GM23338 (cell line): Measurements from ENCODE around the gene GOSR1. TPM values are rescaled to one million over a fixed set of nuclear protein-coding genes. Genes with fewer than 3 reads are reported as not detected.
"Not testable (repeated sequence)": the region's sequence is repeated elsewhere in the genome, so short reads cannot be mapped to it uniquely, and the experiment has no call there.

Source experiments
- ATAC-seq: fragments of 200-7000 bp; cut with Tn5 transposase; 3 replicates; pipeline ENCODE4 v1.9.1; 2020
- DNase-seq: peaks from one replicate; pipeline ENCODE4 v3.0.0-alpha.2; 2015; ENCODE audit warnings: low spot score
- H2AFZ ChIP-seq: fragments of 200-600 bp; sonication (generic); 2 replicates; pipeline ENCODE4 v1.8.0; 2016; ENCODE audit warnings: antibody characterized with exemption, mild to moderate bottlenecking, moderate library complexity
- H3F3A ChIP-seq: fragments of 200-600 bp; sonication (generic); replicated peaks from 2 replicates; pipeline ENCODE4 v1.8.0; 2017; ENCODE audit warnings: antibody characterized with exemption, mixed run types, low read depth
- H3K27ac ChIP-seq: fragments of 200-600 bp; sonication (generic); 2 replicates; pipeline ENCODE4 v1.6.1; 2016; ENCODE audit warnings: low read depth
- H3K27me3 ChIP-seq: fragments of 200-600 bp; sonication (generic); 2 replicates; pipeline ENCODE4 v1.8.0; 2016; ENCODE audit warnings: mild to moderate bottlenecking, mixed run types, moderate library complexity; ENCODE audit not compliant: insufficient read depth
- H3K36me3 ChIP-seq: fragments of 200-600 bp; sonication (generic); 2 replicates; pipeline ENCODE4 v1.8.0; 2016; ENCODE audit warnings: mild to moderate bottlenecking; ENCODE audit not compliant: insufficient read depth
- H3K4me1 ChIP-seq: fragments of 200-600 bp; sonication (generic); 2 replicates; pipeline ENCODE4 v1.8.0; 2016; ENCODE audit warnings: mild to moderate bottlenecking, moderate library complexity; ENCODE audit not compliant: insufficient read depth
- H3K4me2 ChIP-seq: fragments of 200-600 bp; sonication (generic); 2 replicates; pipeline ENCODE4 v1.7.1; 2017; ENCODE audit warnings: mixed run types
- H3K4me3 ChIP-seq: fragments of 200-600 bp; sonication (generic); 2 replicates; pipeline ENCODE4 v1.6.1; 2016; ENCODE audit warnings: mixed run types
- H3K79me2 ChIP-seq: fragments of 200-600 bp; sonication (generic); replicated peaks from 2 replicates; pipeline ENCODE4 v1.8.0; 2017; ENCODE audit warnings: mild to moderate bottlenecking; ENCODE audit not compliant: insufficient read depth
- H3K9me2 ChIP-seq: fragments of 200-600 bp; sonication (generic); 2 replicates; pipeline ENCODE4 v1.8.0; 2017; ENCODE audit not compliant: insufficient read depth
- H4K20me1 ChIP-seq: fragments of 200-600 bp; sonication (generic); replicated peaks from 2 replicates; pipeline ENCODE4 v1.8.0; 2017; ENCODE audit warnings: mild to moderate bottlenecking; ENCODE audit not compliant: insufficient read depth
- H3K27ac Mint-ChIP-seq: 2 replicates; pipeline ENCODE4 v1.8.0; 2020; ENCODE audit warnings: inconsistent platforms, mild to moderate bottlenecking, moderate library complexity, mixed read lengths
- H3K27me3 Mint-ChIP-seq: 3 replicates; pipeline ENCODE4 v1.8.0; 2022; ENCODE audit warnings: low read depth, mild to moderate bottlenecking, moderate library complexity, mixed read lengths, inconsistent platforms; ENCODE audit not compliant: insufficient read depth, poor library complexity
- H3K36me3 Mint-ChIP-seq: 3 replicates; pipeline ENCODE4 v1.8.0; 2021; ENCODE audit warnings: low read depth, mild to moderate bottlenecking, inconsistent platforms, moderate library complexity, mixed read lengths
- H3K4me1 Mint-ChIP-seq: 3 replicates; pipeline ENCODE4 v1.8.0; 2020; ENCODE audit warnings: mild to moderate bottlenecking, inconsistent platforms, mixed read lengths
- H3K4me3 Mint-ChIP-seq: 3 replicates; pipeline ENCODE4 v1.8.0; 2021; ENCODE audit warnings: moderate library complexity, mild to moderate bottlenecking, inconsistent platforms, mixed read lengths
- H3K9me3 Mint-ChIP-seq: 3 replicates; pipeline ENCODE4 v1.8.0; 2020; ENCODE audit warnings: moderate library complexity, mild to moderate bottlenecking, inconsistent platforms, mixed read lengths
- CREB1 ChIP-seq: fragments of 250-450 bp; sonication (Bioruptor Pico); IDR thresholded peaks from 2 replicates; pipeline ENCODE4 v1.5.0; 2020; ENCODE audit warnings: low read depth, mild to moderate bottlenecking, moderate library complexity
- JUNB ChIP-seq: IDR thresholded peaks from one replicate; pipeline ENCODE4 v1.6.1; 2016; ENCODE audit warnings: antibody characterized with exemption; ENCODE audit not compliant: unreplicated experiment
- POLR2AphosphoS5 ChIP-seq: IDR thresholded peaks from 2 replicates; pipeline ENCODE4 v1.6.1; 2016; ENCODE audit warnings: antibody characterized with exemption, low read depth
- STAT1 ChIP-seq: IDR thresholded peaks from one replicate; pipeline ENCODE4 v1.6.1; 2016; ENCODE audit warnings: antibody characterized with exemption; ENCODE audit not compliant: unreplicated experiment
- ZNF331 ChIP-seq: fragments of 250-450 bp; sonication (Bioruptor Pico); IDR thresholded peaks from 2 replicates; pipeline ENCODE4 v1.5.0; 2020; ENCODE audit warnings: low read depth, mild to moderate bottlenecking, moderate library complexity
- polyA plus RNA-seq: library from polyadenylated mRNA; unstranded; fragments of >200 nt; fragmentation: Nextera tagmentation; extraction: Ambion mirVana; gene quantifications from 2 replicates; pipeline ENCODE4 v1.2.1, GENCODE V29; 2016
- total RNA-seq: library from RNA; depleted of rRNA; stranded (reverse); fragments of >200 nt; shearing (Covaris generic); gene quantifications from 2 replicates; pipeline ENCODE4 v1.2.3, GENCODE V29; 2014
- TF ChIP-seq, protein P1 (sequence below), 2 experiments: fragments of 200-600 bp in 1 of 2; sonication (generic) in 1 of 2; conservative IDR thresholded peaks; 2 replicates each; pipeline versions ENCODE4 v1.5.1 to v1.6.1; 2016 to 2017; ENCODE audit warnings: antibody characterized with exemption in 2 of 2, low read depth in 2 of 2, mild to moderate bottlenecking in 2 of 2, moderate library complexity in 1 of 2
- TF ChIP-seq, protein P2 (sequence below): IDR thresholded peaks from one replicate; pipeline ENCODE4 v1.6.1; 2018; ENCODE audit warnings: antibody characterized with exemption; ENCODE audit not compliant: unreplicated experiment
- TF ChIP-seq, protein P3 (sequence below): IDR thresholded peaks from 2 replicates; pipeline ENCODE4 v1.6.1; 2016; ENCODE audit warnings: antibody characterized with exemption

GOSR1 gene
- total and polyA plus RNA-seq, 2 experiments from 2014 or later, result 33.4 to 74.1 TPM

DNA sequence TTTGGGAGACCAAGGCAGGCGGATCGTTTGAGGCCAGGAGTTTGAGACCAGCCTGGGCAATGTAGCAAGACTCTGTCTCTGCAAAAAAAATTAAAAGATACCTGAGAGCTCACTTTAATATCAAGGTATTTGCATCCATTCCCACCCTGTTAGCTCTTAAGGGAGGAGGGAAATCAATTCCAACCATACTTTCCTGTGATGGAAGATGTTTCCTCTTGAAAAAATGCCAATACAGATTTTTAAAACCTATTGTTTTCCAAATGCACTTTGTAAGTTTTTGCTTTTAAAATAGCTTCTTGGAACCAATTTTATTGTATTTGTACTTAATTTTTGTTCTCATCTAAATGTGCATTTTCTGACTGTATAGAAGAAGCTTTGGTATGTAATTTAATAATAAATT, 49.2 kb downstream of the GOSR1 start (continued):
- TF ChIP-seq, protein P1, sequence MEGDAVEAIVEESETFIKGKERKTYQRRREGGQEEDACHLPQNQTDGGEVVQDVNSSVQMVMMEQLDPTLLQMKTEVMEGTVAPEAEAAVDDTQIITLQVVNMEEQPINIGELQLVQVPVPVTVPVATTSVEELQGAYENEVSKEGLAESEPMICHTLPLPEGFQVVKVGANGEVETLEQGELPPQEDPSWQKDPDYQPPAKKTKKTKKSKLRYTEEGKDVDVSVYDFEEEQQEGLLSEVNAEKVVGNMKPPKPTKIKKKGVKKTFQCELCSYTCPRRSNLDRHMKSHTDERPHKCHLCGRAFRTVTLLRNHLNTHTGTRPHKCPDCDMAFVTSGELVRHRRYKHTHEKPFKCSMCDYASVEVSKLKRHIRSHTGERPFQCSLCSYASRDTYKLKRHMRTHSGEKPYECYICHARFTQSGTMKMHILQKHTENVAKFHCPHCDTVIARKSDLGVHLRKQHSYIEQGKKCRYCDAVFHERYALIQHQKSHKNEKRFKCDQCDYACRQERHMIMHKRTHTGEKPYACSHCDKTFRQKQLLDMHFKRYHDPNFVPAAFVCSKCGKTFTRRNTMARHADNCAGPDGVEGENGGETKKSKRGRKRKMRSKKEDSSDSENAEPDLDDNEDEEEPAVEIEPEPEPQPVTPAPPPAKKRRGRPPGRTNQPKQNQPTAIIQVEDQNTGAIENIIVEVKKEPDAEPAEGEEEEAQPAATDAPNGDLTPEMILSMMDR (conservative IDR thresholded peaks at IDR 0.05; ENCODE audit: low read depth in 2 of 2), result no peak

DNA sequence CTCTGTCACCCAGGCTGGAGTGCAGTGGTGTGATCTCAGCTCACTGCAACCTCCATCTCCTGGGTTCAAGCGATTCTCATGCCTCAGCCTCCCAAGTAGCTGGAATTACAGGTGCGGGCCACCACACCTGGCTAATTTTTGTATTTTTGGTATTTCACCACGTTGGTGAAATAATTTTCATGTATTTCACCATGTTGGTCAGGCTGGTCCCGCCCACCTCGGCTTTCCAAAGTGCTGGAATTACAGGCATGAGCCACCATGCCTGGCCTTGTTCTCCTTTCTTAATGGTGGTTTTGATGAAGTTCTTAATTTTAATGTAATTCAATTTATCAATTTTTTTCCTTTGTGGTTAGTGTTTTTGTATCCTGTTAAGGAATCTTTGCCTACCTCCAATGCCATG, 51.5 kb downstream of the GOSR1 start:
- not testable (repeated sequence) for H3K9me3 Mint-ChIP-seq, H3K27ac Mint-ChIP-seq, H3K36me3 ChIP-seq, H3K4me1 Mint-ChIP-seq, H3K4me2 ChIP-seq, H3K27me3 Mint-ChIP-seq, H3K27me3 ChIP-seq, H3K36me3 Mint-ChIP-seq, DNase-seq, H3K27ac ChIP-seq, ATAC-seq, H3K4me1 ChIP-seq, H3K79me2 ChIP-seq, H3K9me2 ChIP-seq, H4K20me1 ChIP-seq, H3F3A ChIP-seq, H3K4me3 ChIP-seq, H2AFZ ChIP-seq, H3K4me3 Mint-ChIP-seq

DNA sequence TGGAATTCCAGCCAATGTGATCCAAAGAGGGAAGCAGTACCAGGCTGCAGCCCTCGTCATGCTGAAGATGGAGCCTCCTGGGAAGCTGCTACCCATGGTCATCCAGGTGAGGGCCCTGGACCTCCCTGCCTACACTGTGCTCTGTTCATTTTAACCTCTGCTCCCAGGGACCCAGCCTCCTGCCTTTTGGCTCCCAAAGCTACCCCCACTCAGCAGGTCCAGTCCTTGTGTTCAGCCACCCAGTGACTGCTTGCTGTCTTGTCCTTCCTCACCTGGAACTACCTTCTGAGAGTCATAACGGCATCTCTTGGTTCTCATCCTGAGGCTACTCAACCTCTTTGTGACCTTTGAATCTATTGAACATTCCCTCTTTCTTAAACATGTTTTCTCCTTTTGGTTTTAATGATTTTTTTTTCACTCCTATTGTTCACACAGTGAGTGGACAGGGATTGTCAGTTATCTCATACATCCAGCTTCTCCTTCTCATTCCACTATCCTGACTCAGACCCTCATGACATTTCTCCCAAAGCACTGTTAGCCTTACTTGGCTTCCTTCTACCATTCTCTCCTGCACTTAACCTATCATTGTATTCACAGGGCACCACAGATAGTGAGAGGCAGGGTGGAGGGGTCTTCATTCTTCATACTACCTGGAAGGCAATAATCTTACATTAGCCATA, 53.3 kb downstream of the GOSR1 start:
- ATAC-seq (no peak), DNase-seq (no peak)
- Mint-ChIP-seq H3K36me3 (no peaks in the 10 kb centered on the region), H3K27me3 (peaks cover 1% of the 10 kb centered on the region), H3K4me1 (no peaks in the 10 kb centered on the region), H3K27ac (no peak overlapping the region), H3K4me3 (no peak overlapping the region), H3K9me3 (no peaks in the 10 kb centered on the region)
- H3K4me3 ChIP-seq, result no peak overlapping the region
- no peaks in the 10 kb centered on the region for H3F3A ChIP-seq
- H3K4me2 ChIP-seq, result no peak overlapping the region
- H3K36me3 ChIP-seq, result no peaks in the 10 kb centered on the region
- no peaks in the 10 kb centered on the region for H4K20me1 ChIP-seq
- H3K27ac ChIP-seq, result no peak overlapping the region
- no peaks in the 10 kb centered on the region for H3K4me1 ChIP-seq
- TF ChIP-seq CREB1 (CRISPR knock-in tag), result no peak
- TF ChIP-seq POLR2AphosphoS5, result no peak
- TF ChIP-seq STAT1, result no peak
- no peak for TF ChIP-seq ZNF331
- H2AFZ ChIP-seq, result no peak overlapping the region
- H3K27me3 ChIP-seq, result no peaks in the 10 kb centered on the region
- H3K79me2 ChIP-seq, result no peaks in the 10 kb centered on the region
- H3K9me2 ChIP-seq, result no peaks in the 10 kb centered on the region

DNA sequence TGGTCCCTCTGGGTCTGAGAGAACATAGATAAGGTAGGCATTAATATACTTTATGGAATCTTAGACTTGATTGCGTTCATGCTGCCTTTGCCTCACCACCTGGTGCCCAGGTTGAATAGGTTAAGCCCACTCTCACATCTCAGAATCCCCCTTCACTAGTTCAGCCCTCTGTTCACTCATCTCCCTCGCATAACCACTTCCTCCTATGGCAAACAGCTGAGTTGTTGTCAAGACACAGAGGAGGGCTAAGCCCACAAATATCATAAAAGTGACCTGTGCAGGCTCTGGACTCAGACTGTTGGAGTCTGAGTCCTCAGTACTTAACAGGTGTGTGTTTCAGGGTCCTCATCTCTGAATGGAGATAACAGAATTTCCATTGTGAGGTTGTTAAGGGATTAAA, 55.7 kb downstream of the GOSR1 start:
- DNase-seq, result no peak
- ATAC-seq, result no peak
- no peak overlapping the region for H3K27ac ChIP-seq
- H3K79me2 ChIP-seq, result no peaks in the 10 kb centered on the region
- H3K36me3 ChIP-seq, result no peaks in the 10 kb centered on the region
- Mint-ChIP-seq H3K4me1 (no peaks in the 10 kb centered on the region), H3K27me3 (peaks cover 1% of the 10 kb centered on the region), H3K36me3 (no peaks in the 10 kb centered on the region), H3K9me3 (peaks cover 2% of the 10 kb centered on the region; the same call in 1 of the 3 replicates), H3K27ac (no peak overlapping the region), H3K4me3 (no peak overlapping the region)
- no peak overlapping the region for H3K4me2 ChIP-seq
- no peak overlapping the region for H3K4me3 ChIP-seq
- no peaks in the 10 kb centered on the region for H3K9me2 ChIP-seq
- H4K20me1 ChIP-seq, result no peaks in the 10 kb centered on the region
- no peaks in the 10 kb centered on the region for H3K4me1 ChIP-seq
- no peaks in the 10 kb centered on the region for H3K27me3 ChIP-seq
- no peaks in the 10 kb centered on the region for H3F3A ChIP-seq
- H2AFZ ChIP-seq, result no peak overlapping the region
- TF ChIP-seq JUNB (no peak), POLR2AphosphoS5 (no peak), ZNF331 (no peak), CREB1 (CRISPR knock-in tag) (no peak)
- TF ChIP-seq, protein P2, sequence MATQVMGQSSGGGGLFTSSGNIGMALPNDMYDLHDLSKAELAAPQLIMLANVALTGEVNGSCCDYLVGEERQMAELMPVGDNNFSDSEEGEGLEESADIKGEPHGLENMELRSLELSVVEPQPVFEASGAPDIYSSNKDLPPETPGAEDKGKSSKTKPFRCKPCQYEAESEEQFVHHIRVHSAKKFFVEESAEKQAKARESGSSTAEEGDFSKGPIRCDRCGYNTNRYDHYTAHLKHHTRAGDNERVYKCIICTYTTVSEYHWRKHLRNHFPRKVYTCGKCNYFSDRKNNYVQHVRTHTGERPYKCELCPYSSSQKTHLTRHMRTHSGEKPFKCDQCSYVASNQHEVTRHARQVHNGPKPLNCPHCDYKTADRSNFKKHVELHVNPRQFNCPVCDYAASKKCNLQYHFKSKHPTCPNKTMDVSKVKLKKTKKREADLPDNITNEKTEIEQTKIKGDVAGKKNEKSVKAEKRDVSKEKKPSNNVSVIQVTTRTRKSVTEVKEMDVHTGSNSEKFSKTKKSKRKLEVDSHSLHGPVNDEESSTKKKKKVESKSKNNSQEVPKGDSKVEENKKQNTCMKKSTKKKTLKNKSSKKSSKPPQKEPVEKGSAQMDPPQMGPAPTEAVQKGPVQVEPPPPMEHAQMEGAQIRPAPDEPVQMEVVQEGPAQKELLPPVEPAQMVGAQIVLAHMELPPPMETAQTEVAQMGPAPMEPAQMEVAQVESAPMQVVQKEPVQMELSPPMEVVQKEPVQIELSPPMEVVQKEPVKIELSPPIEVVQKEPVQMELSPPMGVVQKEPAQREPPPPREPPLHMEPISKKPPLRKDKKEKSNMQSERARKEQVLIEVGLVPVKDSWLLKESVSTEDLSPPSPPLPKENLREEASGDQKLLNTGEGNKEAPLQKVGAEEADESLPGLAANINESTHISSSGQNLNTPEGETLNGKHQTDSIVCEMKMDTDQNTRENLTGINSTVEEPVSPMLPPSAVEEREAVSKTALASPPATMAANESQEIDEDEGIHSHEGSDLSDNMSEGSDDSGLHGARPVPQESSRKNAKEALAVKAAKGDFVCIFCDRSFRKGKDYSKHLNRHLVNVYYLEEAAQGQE, result no peak
- TF ChIP-seq, protein P3, sequence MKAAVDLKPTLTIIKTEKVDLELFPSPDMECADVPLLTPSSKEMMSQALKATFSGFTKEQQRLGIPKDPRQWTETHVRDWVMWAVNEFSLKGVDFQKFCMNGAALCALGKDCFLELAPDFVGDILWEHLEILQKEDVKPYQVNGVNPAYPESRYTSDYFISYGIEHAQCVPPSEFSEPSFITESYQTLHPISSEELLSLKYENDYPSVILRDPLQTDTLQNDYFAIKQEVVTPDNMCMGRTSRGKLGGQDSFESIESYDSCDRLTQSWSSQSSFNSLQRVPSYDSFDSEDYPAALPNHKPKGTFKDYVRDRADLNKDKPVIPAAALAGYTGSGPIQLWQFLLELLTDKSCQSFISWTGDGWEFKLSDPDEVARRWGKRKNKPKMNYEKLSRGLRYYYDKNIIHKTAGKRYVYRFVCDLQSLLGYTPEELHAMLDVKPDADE, result no peak
- TF ChIP-seq, protein P1 (conservative IDR thresholded peaks at IDR 0.05; ENCODE audit: low read depth in 2 of 2), result no peak
